ENCODE results near the gene APBA3.
A peak's percentile ranks its signal among the peaks of the same experiment; 100 is the strongest.

Gene APBA3

GRCh38 chr19:3790209-3790734 is 28.8 kb upstream of the APBA3 start:
- FAIRE-seq = no peak
- DNase-seq (ENCODE audit: insufficient read length, low spot score) = no peak

DNA sequence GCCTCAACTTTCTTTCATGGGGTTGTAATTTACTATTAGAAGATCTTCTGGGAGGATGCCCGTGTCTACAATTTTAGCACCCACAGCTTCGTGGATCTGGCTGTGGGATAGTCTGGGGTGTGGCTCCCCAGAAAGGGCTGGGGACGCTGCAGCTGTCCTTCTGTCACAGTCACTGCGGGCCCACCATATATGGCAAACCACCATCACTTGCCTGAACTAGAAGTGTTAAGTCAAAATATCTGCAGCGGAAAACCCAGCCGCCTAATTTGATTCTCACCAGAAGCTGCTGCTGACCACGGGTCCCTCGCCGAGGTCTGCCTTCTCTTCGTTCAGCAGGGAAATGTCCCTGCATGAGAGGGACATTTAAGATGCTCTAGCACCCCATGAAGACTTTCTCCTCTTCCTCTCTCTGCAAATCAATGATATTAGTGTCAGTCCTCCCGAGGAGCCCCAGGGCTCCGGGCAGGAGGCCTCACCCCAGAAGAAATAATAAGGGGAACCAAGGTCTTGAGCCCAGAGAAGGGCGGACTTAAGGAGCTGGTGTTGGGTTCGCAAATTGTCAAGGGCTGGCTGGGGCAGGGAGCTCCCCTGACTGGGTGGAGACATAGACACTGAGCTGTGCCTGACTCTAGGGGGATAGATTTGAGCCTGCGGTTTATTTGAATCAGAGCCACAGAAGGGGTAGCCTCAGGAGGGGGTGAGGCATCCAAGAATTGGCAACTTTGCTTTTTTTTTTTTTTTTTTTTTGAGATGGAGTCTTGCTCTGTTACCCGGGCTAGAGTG is 27.7 kb upstream of the APBA3 start:
- no peak for FAIRE-seq
- DNase-seq (ENCODE audit: insufficient read length, low spot score) = no peak

- DNase-seq (ENCODE audit: insufficient read length, low spot score) = no peak
These were observed 24.7 kb upstream of the APBA3 start, which contains the start of gene MATK for GRCh38 chr19:3785938-3786824. MATK (minus strand) TSS chr19:3786381; CDS start chr19:3785135, 1,246 bp downstream.

DNA sequence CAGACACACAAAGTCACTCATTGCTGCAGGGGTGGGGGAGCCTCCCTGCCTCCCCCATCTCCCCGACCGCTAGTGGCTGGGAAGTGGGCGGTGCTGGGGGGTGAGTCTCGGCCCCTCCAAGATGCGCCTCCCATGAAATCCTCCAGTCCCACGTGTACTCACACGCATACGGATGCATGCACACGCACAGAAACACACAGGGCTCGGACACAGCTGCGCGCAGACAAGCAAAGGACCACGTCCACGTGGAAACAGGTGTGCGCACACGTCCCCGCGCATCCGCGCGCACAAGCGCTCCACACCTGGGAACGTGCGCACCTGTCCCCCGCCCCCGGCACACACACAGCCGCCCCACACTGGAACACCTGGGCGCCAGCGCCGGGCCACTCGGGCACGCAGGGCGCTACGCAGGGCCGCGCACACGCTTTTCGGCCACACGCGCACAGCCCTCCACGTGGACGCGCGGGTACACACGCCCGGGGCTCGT is 24.0 kb upstream of the APBA3 start:
- FAIRE-seq = no peak
- DNase-seq (ENCODE audit: insufficient read length, low spot score) = no peak

More at GRCh38 chr19:3785938-3786824, 24.7 kb upstream of the APBA3 start, which contains the start of gene MATK:
- FAIRE-seq = no peak

DNA sequence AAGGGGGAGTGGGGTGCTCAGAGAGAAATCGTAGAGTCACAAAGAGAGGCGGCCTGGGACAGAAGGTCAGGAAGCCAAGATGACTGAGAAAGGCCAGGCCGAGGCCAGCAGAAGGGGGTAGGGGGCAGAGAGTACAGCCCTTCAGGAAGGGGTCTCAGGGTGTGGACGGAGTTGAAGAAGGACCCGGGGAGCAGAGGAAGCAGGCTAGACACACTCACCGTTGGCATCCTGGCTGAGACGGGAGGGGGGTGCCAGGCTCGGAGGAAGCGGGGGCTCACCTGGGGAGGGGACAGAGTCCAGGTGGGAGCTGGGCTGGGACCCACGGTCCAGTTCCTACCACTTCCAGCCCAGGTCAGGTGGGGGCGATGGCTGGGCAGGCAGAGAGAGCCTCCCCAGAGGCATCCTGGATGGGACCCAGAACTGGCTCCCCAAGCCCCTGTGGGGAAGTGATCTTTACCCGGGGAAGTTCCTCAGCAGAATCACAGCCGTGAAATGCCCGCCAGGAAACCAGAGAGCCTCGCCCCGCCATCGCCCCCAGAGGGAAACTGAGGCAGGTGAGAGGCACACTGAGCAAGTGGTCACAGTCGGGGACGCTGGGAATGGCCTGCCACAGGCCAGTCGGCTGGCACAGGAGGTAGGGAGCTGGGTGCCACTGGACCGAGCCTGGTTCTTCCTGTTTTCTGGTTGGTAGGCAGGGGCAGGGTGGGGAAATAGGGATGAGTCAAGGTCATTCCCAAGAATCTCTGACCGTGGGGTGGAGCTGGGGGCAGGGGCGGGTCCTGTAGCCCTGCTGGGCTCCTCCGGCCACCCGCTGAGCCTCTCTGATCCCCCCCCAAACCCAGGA is 23.3 kb upstream of the APBA3 start:
- peak; percentile 31 for DNase-seq (ENCODE audit: insufficient read length, low spot score)
- no peak for FAIRE-seq

GRCh38 chr19:3783660-3784584 is 22.4 kb upstream of the APBA3 start:
- DNase-seq (ENCODE audit: insufficient read length, low spot score) (no peak), FAIRE-seq (no peak)

DNA sequence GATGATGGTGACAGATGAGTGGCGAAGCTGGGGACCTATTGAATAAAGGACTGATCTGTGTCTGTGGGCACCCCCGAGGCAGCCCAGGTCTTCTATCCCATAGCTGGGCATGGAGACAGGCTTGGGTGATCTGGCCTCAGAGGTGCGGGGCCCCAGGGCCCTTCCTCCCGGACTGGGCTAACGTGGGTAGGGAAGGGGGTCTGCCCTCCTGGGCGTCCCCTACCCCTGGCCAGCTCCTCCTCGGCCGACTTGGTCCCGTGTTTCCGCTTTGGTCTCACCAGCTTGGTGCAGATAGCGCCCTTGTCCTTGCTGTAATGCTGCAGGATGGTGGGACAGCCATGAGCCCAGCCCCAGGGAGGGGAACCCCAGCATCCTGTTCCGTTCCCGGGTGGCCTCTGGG is 21.4 kb upstream of the APBA3 start:
- DNase-seq (ENCODE audit: insufficient read length, low spot score) = no peak
- no peak for FAIRE-seq

- FAIRE-seq = no peak
These were observed 20.8 kb upstream of the APBA3 start for GRCh38 chr19:3782330-3782729.

GRCh38 chr19:3781603-3782002 is 20.1 kb upstream of the APBA3 start:
- FAIRE-seq (no peak), DNase-seq (ENCODE audit: insufficient read length, low spot score) (no peak)

More at GRCh38 chr19:3782330-3782729, 20.8 kb upstream of the APBA3 start:
- no peak for DNase-seq (ENCODE audit: insufficient read length, low spot score)

DNA sequence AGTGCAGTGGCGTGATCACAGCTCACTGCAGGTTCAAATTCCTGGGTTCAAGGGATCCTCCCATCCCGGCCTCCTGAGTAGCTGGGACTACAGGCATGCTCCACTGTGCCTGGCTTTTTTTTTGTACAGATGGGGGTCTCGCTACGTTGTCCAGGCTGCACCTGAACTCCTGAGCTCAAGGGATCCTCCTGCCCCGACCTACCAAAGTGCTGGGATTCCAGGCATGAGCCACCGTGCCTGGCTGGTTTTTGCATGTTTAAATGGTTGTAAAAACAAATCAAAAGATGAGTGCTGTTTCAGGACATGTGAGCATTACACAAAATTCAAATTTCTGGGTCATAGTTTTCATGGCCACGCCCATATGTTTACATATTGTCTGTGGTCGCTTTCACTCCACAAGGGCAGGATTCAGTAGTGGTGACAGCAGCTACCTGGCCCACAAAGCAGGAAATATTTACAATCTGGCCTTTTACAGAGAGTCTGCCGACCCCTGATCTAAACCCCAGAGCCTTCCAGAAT is 19.4 kb upstream of the APBA3 start:
- FAIRE-seq (no peak), DNase-seq (ENCODE audit: insufficient read length, low spot score) (no peak)

- FAIRE-seq (no peak), DNase-seq (ENCODE audit: insufficient read length, low spot score) (no peak)
These were observed 17.6 kb upstream of the APBA3 start for GRCh38 chr19:3778899-3779723.

GRCh38 chr19:3778104-3778867 is 16.8 kb upstream of the APBA3 start:
- FAIRE-seq (no peak), DNase-seq (ENCODE audit: insufficient read length, low spot score) (no peak)

DNA sequence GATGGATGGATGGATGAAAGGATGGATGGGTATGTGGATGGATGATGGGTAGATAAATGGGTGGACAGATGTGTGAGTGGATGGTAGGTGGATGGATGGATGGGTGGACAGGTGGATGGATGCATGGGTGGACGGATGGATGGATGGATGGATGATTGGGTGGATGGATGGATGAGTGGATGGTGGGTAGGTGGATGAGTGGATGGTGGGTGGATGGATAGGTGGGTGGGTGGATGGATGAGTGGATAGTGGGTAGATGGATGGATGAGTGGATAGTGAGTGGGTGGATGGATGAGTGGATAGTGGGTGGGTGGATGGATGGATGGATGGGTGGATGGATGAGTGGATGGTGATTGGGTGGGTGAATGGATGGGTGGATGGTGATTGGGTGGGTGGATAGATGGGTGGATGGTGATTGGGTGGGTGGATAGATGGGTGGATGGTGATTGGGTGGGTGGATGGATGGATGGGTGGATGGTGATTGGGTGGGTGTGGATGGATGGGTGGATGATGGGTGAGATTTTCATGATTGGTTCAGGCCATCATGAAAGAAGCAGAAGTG is 15.1 kb upstream of the APBA3 start:
- FAIRE-seq = no peak
- no peak for DNase-seq (ENCODE audit: insufficient read length, low spot score)

DNA sequence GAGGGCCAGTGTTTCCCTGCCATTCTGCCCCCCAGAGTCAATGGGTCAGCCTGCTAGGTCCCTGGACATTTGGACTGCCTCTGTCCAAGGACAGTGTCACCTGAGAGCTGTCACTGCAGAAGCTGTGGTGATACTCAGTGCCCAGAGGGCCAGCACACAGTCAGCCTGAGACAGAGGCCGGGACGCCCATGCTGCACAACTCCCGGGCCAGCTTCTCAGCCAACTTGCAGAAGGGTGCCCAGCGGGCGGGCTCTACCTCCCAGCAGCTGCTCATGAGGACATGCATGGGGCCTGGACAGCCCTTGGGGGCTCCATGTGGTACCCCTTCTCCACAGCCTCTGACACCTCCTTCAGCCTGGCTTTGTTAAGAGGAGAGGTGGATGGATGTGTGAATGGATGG is 14.3 kb upstream of the APBA3 start:
- FAIRE-seq (no peak), DNase-seq (ENCODE audit: insufficient read length, low spot score) (no peak)

- no peak for FAIRE-seq
These were observed 13.9 kb upstream of the APBA3 start for GRCh38 chr19:3775374-3775711.

GRCh38 chr19:3774621-3775373 is 13.3 kb upstream of the APBA3 start:
- FAIRE-seq = no peak

More at GRCh38 chr19:3775374-3775711, 13.9 kb upstream of the APBA3 start:
- DNase-seq (ENCODE audit: insufficient read length, low spot score) = no peak

More at GRCh38 chr19:3774621-3775373, 13.3 kb upstream of the APBA3 start:
- no peak for DNase-seq (ENCODE audit: insufficient read length, low spot score)
